Central memory CD8-positive, alpha-beta T cell (primary cell): ENCODE measurements around the gene MLIP.

Source experiments
- ATAC-seq: fragments of 150-1000 bp; cut with Tn5 transposase; replicated peaks from 2 replicates; pipeline ENCODE4 v1.10.0; 2022; ENCODE audit warnings: mild to moderate bottlenecking, moderate FRiP score, moderate number of reproducible peaks; ENCODE audit not compliant: poor library complexity, severe bottlenecking; ENCODE audit errors: extremely low read depth
- DNase-seq, 2 donors: peaks; one replicate each; pipeline ENCODE4 v3.0.0; 2021; ENCODE audit warnings: low spot score in 2 of 2
- H3K27ac Mint-ChIP-seq: one replicate; pipeline ENCODE4 v1.8.0; 2022; ENCODE audit warnings: low read depth, mild to moderate bottlenecking, moderate library complexity, mixed read lengths
- H3K27me3 Mint-ChIP-seq: one replicate; pipeline ENCODE4 v1.8.0; 2022; ENCODE audit warnings: mixed read lengths
- H3K36me3 Mint-ChIP-seq: one replicate; pipeline ENCODE4 v1.8.0; 2022; ENCODE audit warnings: mild to moderate bottlenecking, moderate library complexity, mixed read lengths; ENCODE audit not compliant: insufficient read depth
- H3K4me1 Mint-ChIP-seq: one replicate; pipeline ENCODE4 v1.8.0; 2022; ENCODE audit warnings: mixed read lengths
- H3K4me3 Mint-ChIP-seq: one replicate; pipeline ENCODE4 v1.8.0; 2022; ENCODE audit warnings: mild to moderate bottlenecking, moderate library complexity, mixed read lengths
- H3K9me3 Mint-ChIP-seq: one replicate; pipeline ENCODE4 v1.8.0; 2022; ENCODE audit warnings: mixed read lengths

Gene MLIP

DNA sequence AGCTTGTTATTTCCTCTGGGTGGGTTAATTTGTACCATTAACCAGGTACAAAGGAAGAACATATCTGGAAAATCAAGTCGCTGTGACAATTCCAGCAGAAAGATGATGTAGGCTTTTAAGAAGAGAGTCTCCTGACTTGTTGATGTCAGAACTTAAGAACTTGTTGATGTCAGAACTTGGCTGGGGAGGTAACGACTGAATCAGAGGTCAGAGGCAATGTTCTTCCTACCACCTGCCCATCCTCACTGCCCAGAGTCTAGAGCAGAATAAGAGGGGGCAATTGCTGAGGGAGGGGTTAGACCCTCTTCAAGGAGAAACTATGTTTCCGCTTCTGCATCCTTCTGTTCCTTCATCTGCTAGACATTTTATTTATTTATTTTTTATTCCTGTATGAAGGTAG lies 18.9 kb downstream of the MLIP start:
- H3K27ac Mint-ChIP-seq: no peak overlapping the region
- ATAC-seq: no peak
- no peaks in the 10 kb centered on the region for H3K36me3 Mint-ChIP-seq
- no peaks in the 10 kb centered on the region for H3K27me3 Mint-ChIP-seq
- H3K4me3 Mint-ChIP-seq: no peak overlapping the region
- DNase-seq: no peak
- H3K9me3 Mint-ChIP-seq: peaks cover 11% of the 10 kb centered on the region
- no peaks in the 10 kb centered on the region for H3K4me1 Mint-ChIP-seq

GRCh38 chr6:54132587-54132986 lies 21.3 kb downstream of the MLIP start:
- Mint-ChIP-seq H3K27me3 (no peaks in the 10 kb centered on the region), H3K27ac (no peak overlapping the region), H3K4me3 (no peak overlapping the region), H3K9me3 (peaks cover 21% of the 10 kb centered on the region), H3K36me3 (no peaks in the 10 kb centered on the region), H3K4me1 (no peaks in the 10 kb centered on the region)
- no peak for DNase-seq
- ATAC-seq: no peak

GRCh38 chr6:54133186-54133585 lies 21.9 kb downstream of the MLIP start:
- no peaks in the 10 kb centered on the region for H3K36me3 Mint-ChIP-seq
- no peaks in the 10 kb centered on the region for H3K27me3 Mint-ChIP-seq
- peaks cover 27% of the 10 kb centered on the region for H3K9me3 Mint-ChIP-seq
- H3K4me1 Mint-ChIP-seq: no peaks in the 10 kb centered on the region
- DNase-seq (no peak), ATAC-seq (no peak)
- H3K4me3 Mint-ChIP-seq: no peak overlapping the region
- no peak overlapping the region for H3K27ac Mint-ChIP-seq

GRCh38 chr6:54134935-54135334 lies 23.7 kb downstream of the MLIP start:
- Mint-ChIP-seq H3K27me3 (no peaks in the 10 kb centered on the region), H3K9me3 (peaks cover 27% of the 10 kb centered on the region), H3K27ac (no peak overlapping the region), H3K36me3 (no peaks in the 10 kb centered on the region), H3K4me3 (no peak overlapping the region), H3K4me1 (no peaks in the 10 kb centered on the region)
- ATAC-seq: no peak
- DNase-seq: no peak

DNA sequence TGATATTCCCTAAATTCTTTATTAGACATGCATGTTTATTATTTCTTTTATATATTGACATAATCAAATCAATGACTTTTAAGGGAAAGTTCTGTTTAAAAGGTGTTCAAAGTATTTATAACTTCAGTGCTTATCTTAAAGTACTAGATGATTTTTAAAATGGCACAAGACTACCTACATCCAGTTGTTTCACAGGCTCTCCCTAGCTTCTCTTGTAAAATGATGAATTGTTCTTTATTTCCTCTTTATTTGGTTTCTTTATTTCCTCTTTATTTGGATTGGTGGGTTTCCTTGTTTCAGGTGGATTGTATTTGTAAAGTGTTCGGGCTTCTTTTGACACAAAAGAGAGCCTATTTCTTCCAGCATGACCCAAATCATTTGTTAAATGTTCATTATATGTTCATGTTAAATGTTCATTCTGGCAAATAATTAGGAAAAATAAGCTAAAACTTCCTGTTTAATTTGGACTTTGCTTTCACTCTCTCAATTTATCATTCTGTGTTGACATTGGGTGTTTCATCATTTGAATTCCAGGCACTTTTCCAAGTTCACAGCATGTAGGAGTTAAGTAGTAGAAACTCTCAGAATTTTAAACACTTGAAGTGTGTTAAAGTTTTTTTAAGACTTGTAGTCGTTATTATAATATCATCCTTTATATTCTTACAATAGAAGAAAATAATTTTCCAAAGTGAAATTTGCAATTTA lies 24.6 kb downstream of the MLIP start:
- H3K36me3 Mint-ChIP-seq: no peaks in the 10 kb centered on the region
- H3K9me3 Mint-ChIP-seq: peaks cover 22% of the 10 kb centered on the region
- no peak for ATAC-seq
- H3K27ac Mint-ChIP-seq: no peak overlapping the region
- DNase-seq: no peak
- H3K4me1 Mint-ChIP-seq: no peaks in the 10 kb centered on the region
- H3K27me3 Mint-ChIP-seq: no peaks in the 10 kb centered on the region
- H3K4me3 Mint-ChIP-seq: no peak overlapping the region

DNA sequence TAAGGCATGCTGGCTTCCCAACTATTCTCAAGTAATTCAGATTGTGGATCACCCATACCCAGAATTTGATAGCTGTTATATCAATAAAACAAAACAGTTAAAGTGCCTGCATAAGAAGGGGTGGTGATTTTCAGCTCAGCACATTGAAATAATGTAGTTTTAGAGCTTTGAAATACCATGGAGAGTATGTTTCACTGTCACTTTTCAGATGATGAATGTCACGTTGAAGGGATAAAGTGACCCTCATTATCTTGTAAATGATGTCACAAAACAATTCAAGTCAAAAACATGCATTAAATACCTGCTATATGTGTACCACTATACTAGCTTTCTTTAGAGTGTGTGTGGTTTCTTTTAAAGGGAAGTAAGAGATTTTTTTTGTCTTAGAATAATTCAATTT lies 27.6 kb downstream of the MLIP start:
- no peak for ATAC-seq
- DNase-seq: no peak
- Mint-ChIP-seq H3K36me3 (no peaks in the 10 kb centered on the region), H3K4me1 (no peaks in the 10 kb centered on the region), H3K27ac (no peak overlapping the region), H3K4me3 (no peak overlapping the region), H3K27me3 (no peaks in the 10 kb centered on the region), H3K9me3 (peaks cover 16% of the 10 kb centered on the region)

DNA sequence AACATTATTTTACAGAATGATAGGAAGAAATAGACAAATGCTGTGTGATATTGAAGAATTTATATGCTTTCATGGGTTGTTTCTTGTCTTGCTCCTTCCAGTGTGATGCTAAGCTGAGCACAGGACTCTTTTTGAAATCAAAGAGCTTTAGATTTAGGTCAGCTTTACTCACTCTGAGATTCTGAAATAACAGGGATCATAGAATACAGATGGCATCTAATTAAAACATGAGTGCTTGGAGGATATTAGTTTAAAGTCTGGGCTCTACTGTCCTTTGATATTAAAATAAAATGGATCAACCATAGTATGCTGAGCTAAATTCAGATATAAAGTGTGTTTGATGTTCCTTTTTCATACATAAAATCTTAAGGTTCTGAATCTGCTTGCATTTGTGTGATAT lies 29.6 kb downstream of the MLIP start:
- no peaks in the 10 kb centered on the region for H3K36me3 Mint-ChIP-seq
- no peaks in the 10 kb centered on the region for H3K4me1 Mint-ChIP-seq
- ATAC-seq (no peak), DNase-seq (no peak)
- H3K4me3 Mint-ChIP-seq: no peak overlapping the region
- H3K27me3 Mint-ChIP-seq: no peaks in the 10 kb centered on the region
- H3K27ac Mint-ChIP-seq: no peak overlapping the region
- H3K9me3 Mint-ChIP-seq: peaks cover 16% of the 10 kb centered on the region

DNA sequence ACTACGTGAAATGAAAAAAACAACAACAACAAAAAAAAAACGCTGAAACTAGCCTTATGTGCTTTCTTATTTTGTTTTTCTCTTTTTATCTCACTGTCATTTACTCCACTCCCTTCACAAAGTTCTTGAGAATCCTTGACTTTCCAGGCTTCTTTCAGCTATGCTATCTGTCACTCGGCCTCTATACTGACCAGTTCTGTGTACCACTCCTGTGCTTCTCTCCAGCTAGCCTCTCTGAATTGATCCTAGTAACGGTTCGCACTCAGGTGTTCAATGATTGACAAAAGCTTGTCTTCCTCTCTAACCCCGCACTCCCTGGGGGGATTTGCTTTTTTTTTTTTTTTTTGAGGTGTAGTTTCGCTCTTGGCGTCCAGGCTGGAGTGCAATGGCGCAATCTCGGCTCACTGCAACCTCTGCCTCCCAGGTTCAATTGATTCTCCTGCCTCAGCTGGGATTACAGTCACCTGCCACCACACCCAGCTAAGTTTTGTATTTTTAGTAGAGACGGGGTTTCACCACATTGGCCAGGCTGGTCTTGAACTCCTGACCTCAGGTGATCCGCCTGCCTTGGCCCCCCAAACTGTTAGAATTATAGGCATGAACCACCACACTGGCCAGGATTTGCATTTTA lies 31.8 kb downstream of the MLIP start:
- H3K27ac Mint-ChIP-seq: no peak overlapping the region
- no peak overlapping the region for H3K4me3 Mint-ChIP-seq
- DNase-seq (no peak), ATAC-seq (no peak)
- peaks cover 7% of the 10 kb centered on the region for H3K9me3 Mint-ChIP-seq
- no peaks in the 10 kb centered on the region for H3K36me3 Mint-ChIP-seq
- H3K27me3 Mint-ChIP-seq: no peaks in the 10 kb centered on the region
- no peaks in the 10 kb centered on the region for H3K4me1 Mint-ChIP-seq

GRCh38 chr6:54151861-54152260 lies 40.6 kb downstream of the MLIP start:
- H3K4me3 Mint-ChIP-seq: no peak overlapping the region
- H3K27me3 Mint-ChIP-seq: no peaks in the 10 kb centered on the region
- ATAC-seq (no peak), DNase-seq (no peak)
- no peak overlapping the region for H3K27ac Mint-ChIP-seq
- H3K36me3 Mint-ChIP-seq: no peaks in the 10 kb centered on the region
- H3K4me1 Mint-ChIP-seq: no peaks in the 10 kb centered on the region
- H3K9me3 Mint-ChIP-seq: peaks cover 5% of the 10 kb centered on the region

DNA sequence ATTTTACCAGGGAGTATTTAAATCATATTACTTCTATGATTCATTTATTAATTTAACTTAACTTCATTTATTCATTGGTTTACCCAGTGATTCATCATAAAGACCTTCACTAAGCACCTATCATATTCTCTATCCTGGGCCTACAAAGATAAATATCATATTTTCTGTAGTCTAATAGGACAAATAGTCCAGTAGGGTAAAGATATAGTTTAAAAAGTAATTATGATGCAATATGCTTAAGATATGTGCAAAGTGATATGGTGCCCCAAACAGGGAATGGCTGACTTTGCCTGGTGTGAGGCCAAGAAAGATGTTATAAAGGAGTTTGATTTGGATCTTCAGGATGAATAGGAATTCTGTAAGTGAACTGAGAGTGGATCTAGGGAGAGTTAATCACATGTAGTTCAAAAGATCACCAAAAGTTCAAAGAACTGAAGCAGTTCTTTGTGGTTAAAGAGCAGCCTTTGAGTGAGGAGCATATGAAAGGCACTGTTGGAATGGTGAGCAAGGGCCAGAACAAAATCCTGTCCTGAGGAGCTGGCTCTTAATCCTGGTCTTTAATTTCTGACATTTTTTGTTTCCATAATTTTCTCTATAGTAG lies 45.5 kb downstream of the MLIP start:
- no peak for ATAC-seq
- Mint-ChIP-seq H3K9me3 (no peaks in the 10 kb centered on the region), H3K4me3 (no peak overlapping the region), H3K4me1 (no peaks in the 10 kb centered on the region), H3K36me3 (no peaks in the 10 kb centered on the region), H3K27ac (no peak overlapping the region), H3K27me3 (no peaks in the 10 kb centered on the region)
- DNase-seq: no peak

DNA sequence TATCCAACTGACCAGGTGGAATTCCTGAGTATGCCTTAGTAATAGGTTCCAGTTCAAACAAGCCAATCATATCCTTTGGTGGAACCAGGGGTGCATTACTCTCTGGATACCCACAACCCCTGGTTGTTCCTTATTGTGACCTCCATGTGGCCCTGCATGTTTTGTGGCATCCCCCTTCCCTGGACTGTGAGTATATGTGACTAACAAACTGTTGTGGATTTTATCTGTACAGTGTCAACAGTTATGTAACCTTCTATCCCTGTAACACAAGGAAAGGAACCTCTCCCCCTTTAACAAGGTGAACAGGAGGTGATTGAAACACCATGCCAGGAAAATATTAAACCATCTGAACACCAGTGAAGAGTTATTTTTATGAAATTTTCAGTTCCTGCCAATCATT lies 46.2 kb downstream of the MLIP start:
- H3K4me3 Mint-ChIP-seq: no peak overlapping the region
- DNase-seq: no peak
- H3K27me3 Mint-ChIP-seq: no peaks in the 10 kb centered on the region
- H3K9me3 Mint-ChIP-seq: peaks cover 3% of the 10 kb centered on the region
- H3K36me3 Mint-ChIP-seq: no peaks in the 10 kb centered on the region
- H3K4me1 Mint-ChIP-seq: no peaks in the 10 kb centered on the region
- H3K27ac Mint-ChIP-seq: no peak overlapping the region
- no peak for ATAC-seq

DNA sequence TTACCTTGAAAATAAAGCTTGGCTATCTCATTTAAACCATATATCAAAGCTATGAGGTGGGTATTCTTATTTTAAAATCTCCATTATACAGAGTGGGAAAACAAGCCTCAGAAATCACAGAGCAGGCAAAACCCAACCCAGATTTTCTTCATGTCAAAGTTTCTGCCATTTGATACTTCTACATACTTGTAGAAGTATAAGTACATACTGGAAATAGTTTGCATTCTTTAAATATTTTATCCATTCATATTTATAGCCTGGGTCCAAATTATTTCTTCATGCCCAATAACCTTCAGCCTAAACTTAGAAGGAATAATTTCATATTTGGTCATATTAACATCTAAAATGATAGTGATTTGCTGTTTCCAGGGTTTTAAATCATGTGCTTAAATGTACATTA lies 61.8 kb downstream of the MLIP start:
- DNase-seq (no peak), ATAC-seq (no peak)
- Mint-ChIP-seq H3K27ac (no peak overlapping the region), H3K27me3 (no peaks in the 10 kb centered on the region), H3K4me3 (no peak overlapping the region), H3K4me1 (no peaks in the 10 kb centered on the region), H3K36me3 (no peaks in the 10 kb centered on the region), H3K9me3 (peaks cover 9% of the 10 kb centered on the region)

DNA sequence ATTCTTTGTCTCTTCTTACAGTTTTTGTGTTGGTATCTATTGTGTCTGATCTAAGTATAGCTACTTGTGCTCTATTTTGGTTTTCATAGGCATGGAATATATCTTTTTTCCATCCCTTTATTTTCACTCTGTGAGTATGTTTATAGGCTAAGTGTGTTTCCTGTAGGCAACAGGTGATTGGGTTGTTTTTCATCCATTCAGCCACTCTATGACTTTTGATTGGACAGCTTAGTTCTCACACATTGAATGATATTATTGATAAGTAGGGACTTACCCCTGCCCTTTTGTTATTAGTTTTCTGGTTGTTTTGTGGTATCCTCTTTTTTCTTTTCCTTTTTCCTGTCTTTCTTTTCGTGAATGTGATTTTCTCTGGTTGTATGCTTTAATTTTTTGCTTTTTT lies 67.9 kb downstream of the MLIP start:
- H3K4me3 Mint-ChIP-seq: no peak overlapping the region
- H3K9me3 Mint-ChIP-seq: peaks cover 15% of the 10 kb centered on the region
- no peaks in the 10 kb centered on the region for H3K36me3 Mint-ChIP-seq
- H3K4me1 Mint-ChIP-seq: no peaks in the 10 kb centered on the region
- no peak for ATAC-seq
- DNase-seq: no peak
- H3K27ac Mint-ChIP-seq: no peak overlapping the region
- H3K27me3 Mint-ChIP-seq: no peaks in the 10 kb centered on the region
